ENCODE results near the gene FOXP1. TPM values are rescaled to one million over a fixed set of nuclear protein-coding genes. Genes with fewer than 3 reads are reported as not detected.
"Not testable (repeated sequence)": the region's sequence is repeated elsewhere in the genome, so short reads cannot be mapped to it uniquely, and the experiment has no call there.

The FOXP1 gene
- total RNA-seq, 1 donor from 2014 or later: 137 TPM

GRCh38 chr3:71346061-71346460 is 237.5 kb downstream of the FOXP1 start:
- intact Hi-C loops (cut with DNase I): no loop called here
- ATAC-seq (peak; percentile 40), DNase-seq (ENCODE audit: low spot score) (no peak)

- intact Hi-C loops (cut with DNase I): no loop called here
- DNase-seq (ENCODE audit: low spot score) (no peak), ATAC-seq (peak; percentile 96)
These were observed 238.0 kb downstream of the FOXP1 start for GRCh38 chr3:71345429-71346040.

GRCh38 chr3:71341721-71342120 is 241.8 kb downstream of the FOXP1 start:
- no peak for ATAC-seq
- intact Hi-C loops (cut with DNase I): no loop called here
- no peak for DNase-seq (ENCODE audit: low spot score)

- DNase-seq (ENCODE audit: low spot score): no peak
- intact Hi-C loops (cut with DNase I): no loop called here
- no peak for ATAC-seq
These were observed 244.5 kb downstream of the FOXP1 start for GRCh38 chr3:71339049-71339448.

- ATAC-seq: peak; percentile 65
- intact Hi-C loops (cut with DNase I): no loop called here
These were observed 250.7 kb downstream of the FOXP1 start for GRCh38 chr3:71332813-71333212.

GRCh38 chr3:71330909-71331308 is 252.6 kb downstream of the FOXP1 start:
- DNase-seq (ENCODE audit: low spot score): no peak
- ATAC-seq: no peak
- intact Hi-C loops (cut with DNase I): no loop called here

More at GRCh38 chr3:71332813-71333212, 250.7 kb downstream of the FOXP1 start:
- DNase-seq (ENCODE audit: low spot score): no peak

GRCh38 chr3:71330505-71330904 is 253.0 kb downstream of the FOXP1 start:
- DNase-seq (ENCODE audit: low spot score) (no peak), ATAC-seq (no peak)
- intact Hi-C loops (cut with DNase I): no loop called here

GRCh38 chr3:71329817-71330216 is 253.7 kb downstream of the FOXP1 start:
- DNase-seq (ENCODE audit: low spot score) (no peak), ATAC-seq (no peak)
- intact Hi-C loops (cut with DNase I): no loop called here

GRCh38 chr3:71328926-71329325 is 254.6 kb downstream of the FOXP1 start:
- no peak for ATAC-seq
- no peak for DNase-seq (ENCODE audit: low spot score)
- intact Hi-C loops (cut with DNase I): no loop called here

- ATAC-seq (no peak), DNase-seq (ENCODE audit: low spot score) (no peak)
- intact Hi-C loops (cut with DNase I): no loop called here
These were observed 255.6 kb downstream of the FOXP1 start for GRCh38 chr3:71327936-71328335.

- intact Hi-C loops (cut with DNase I): no loop called here
These were observed 257.8 kb downstream of the FOXP1 start for GRCh38 chr3:71325715-71326114.

GRCh38 chr3:71324224-71324623 is 259.3 kb downstream of the FOXP1 start:
- ATAC-seq; intact Hi-C loops (cut with DNase I); DNase-seq (ENCODE audit: low spot score): not testable (repeated sequence)

More at GRCh38 chr3:71325715-71326114, 257.8 kb downstream of the FOXP1 start:
- ATAC-seq (no peak), DNase-seq (ENCODE audit: low spot score) (no peak)

- intact Hi-C loops (cut with DNase I): no loop called here
- ATAC-seq: no peak
- no peak for DNase-seq (ENCODE audit: low spot score)
These were observed 260.0 kb downstream of the FOXP1 start for GRCh38 chr3:71323558-71323957.

- ATAC-seq: no peak
- DNase-seq (ENCODE audit: low spot score): no peak
- intact Hi-C loops (cut with DNase I): no loop called here
These were observed 261.4 kb downstream of the FOXP1 start for GRCh38 chr3:71322154-71322553.

- DNase-seq (ENCODE audit: low spot score) (no peak), ATAC-seq (no peak)
- intact Hi-C loops (cut with DNase I): no loop called here
These were observed 263.8 kb downstream of the FOXP1 start for GRCh38 chr3:71319771-71320170.

- ATAC-seq: no peak
- intact Hi-C loops (cut with DNase I): no loop called here
- no peak for DNase-seq (ENCODE audit: low spot score)
These were observed 265.1 kb downstream of the FOXP1 start for GRCh38 chr3:71318458-71318827.

GRCh38 chr3:71317749-71318457 is 265.6 kb downstream of the FOXP1 start:
- ATAC-seq (no peak), DNase-seq (ENCODE audit: low spot score) (no peak)
- intact Hi-C loops (cut with DNase I): no loop called here

GRCh38 chr3:71317140-71317539 is 266.4 kb downstream of the FOXP1 start:
- ATAC-seq: no peak
- DNase-seq (ENCODE audit: low spot score): no peak
- intact Hi-C loops (cut with DNase I): no loop called here

GRCh38 chr3:71316066-71316777 is 267.3 kb downstream of the FOXP1 start:
- ATAC-seq (no peak), DNase-seq (ENCODE audit: low spot score) (no peak)
- intact Hi-C loops (cut with DNase I): no loop called here

GRCh38 chr3:71315431-71315830 is 268.1 kb downstream of the FOXP1 start:
- intact Hi-C loops (cut with DNase I): no loop called here
- no peak for DNase-seq (ENCODE audit: low spot score)
- ATAC-seq: no peak
